GM19238 (cell line): ENCODE data around the gene MAT2B.
"Not testable (repeated sequence)": the region's sequence is repeated elsewhere in the genome, so short reads cannot be mapped to it uniquely, and the experiment has no call there.

Source experiments
- DNase-seq: peaks from one replicate; pipeline ENCODE4 v3.0.0; 2011; ENCODE audit warnings: low spot score; ENCODE audit not compliant: insufficient read length

MAT2B gene

DNA sequence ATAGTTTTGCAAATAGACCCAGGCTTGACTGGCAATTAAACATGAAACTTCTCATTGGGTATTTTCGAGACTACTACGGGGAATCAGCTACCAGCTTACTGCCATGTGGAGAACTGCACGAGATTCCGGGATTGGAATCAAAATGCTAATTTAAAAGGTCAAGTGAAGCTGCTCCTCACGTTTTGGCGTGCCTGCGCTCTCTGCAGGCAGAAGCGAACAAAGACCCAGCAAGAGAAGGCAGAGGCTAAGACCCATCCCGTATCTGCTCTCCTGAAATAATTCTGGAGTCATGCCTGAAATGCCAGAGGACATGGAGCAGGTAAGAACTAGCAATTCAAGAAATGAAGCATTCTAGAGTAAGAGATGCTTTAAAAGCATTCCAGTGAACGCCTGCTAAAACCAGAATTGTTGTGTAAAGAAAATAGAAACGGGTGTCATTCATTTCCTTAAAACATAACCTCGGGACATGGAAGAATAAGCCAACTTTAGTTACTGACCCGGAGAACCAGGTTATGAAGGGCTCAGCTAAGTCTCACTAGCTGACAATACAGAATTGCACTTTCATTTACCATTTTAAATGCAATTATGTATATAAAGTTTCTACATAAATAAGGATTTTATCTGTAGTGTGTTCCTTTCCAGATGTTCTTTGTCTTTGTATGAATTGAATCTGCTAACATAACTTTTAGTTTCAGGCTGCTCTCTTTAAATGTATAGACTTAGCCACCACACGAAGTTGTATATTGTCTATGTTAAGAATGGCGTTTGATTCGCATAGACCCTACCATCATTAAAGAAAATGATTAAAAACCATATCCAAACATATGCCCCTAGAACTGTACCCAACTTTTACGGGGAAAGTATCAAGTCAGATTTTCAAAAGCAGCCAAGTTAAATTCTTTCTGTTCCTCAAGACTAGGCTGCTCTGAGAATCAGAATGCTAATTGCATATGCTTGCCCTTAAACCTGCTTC lies 2.0 kb upstream of the MAT2B start:
- no peak for DNase-seq

DNA sequence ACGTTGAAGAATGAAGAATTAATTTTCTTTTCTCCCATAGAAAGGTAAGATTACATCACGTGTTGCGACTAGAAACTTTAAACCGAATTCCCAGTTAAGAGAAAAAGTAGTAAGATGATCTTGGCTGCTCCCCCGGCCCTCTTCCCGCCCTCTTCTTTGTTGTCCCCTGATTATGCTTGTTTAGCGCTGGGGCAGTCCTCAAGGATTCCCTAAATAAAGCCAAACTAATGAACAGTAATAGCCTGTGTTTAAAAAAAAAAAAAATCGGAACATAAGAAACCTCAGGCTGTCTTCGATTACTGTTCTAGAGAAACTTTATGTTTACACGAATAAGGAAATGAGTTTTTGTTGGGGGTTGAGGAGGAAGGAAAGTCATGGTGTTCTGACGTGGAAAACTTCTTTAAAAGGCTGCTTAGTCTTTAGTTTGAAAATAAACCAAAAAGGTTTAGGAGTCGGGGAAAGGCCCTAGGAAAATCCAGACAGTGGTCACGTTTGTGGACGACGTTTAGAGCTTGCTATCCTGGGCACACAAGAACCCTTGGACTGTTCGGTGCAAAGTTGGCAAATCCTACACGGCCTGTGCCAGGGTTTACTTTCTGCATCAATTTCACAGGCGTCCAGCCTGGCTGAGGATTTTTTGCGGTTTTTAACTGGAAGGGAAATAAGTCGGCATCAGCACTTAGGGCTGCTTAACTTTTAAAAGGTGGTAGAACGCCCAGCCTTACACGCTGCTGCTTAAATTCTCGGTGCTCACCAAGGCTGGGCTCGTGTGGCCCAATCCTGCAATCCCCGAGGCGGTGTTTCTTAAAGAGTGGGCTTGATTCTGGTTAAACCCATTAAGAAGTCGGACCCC lies 1.1 kb upstream of the MAT2B start:
- DNase-seq: no peak

GRCh38 chr5:163505049-163505367 lies 411 bp upstream of the MAT2B start:
- DNase-seq: no peak

DNA sequence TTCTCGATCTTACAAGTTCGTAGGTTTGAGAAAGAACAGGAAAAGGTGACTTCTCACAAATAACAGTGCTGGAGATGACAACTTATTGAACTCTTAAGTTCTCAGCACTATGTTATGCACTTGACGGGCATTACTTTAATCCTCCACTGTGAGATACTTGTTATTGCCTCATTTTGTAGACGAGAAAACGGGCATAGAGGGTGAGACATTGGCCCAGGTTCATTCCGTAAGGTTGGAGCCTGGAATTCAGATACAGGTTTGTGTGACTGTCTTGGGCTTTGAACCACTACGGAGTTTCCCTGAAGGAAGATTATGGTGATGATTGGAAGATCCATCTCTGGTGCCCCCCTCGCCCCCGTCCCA lies 657 bp downstream of the MAT2B start:
- no peak for DNase-seq

- DNase-seq: no peak
Observed at GRCh38 chr5:163506726-163507125, 1.3 kb downstream of the MAT2B start.

GRCh38 chr5:163508753-163509152 lies 3.3 kb downstream of the MAT2B start:
- DNase-seq: no peak

GRCh38 chr5:163509291-163509951 lies 4.0 kb downstream of the MAT2B start:
- no peak for DNase-seq

- DNase-seq: no peak
Observed at GRCh38 chr5:163512526-163512925, 7.1 kb downstream of the MAT2B start.

GRCh38 chr5:163525096-163525495 lies 19.7 kb downstream of the MAT2B start:
- DNase-seq: no peak

GRCh38 chr5:163529698-163530097 lies 24.3 kb downstream of the MAT2B start:
- DNase-seq: no peak

- DNase-seq: no peak
Observed at GRCh38 chr5:163531272-163531671, 25.9 kb downstream of the MAT2B start.

DNA sequence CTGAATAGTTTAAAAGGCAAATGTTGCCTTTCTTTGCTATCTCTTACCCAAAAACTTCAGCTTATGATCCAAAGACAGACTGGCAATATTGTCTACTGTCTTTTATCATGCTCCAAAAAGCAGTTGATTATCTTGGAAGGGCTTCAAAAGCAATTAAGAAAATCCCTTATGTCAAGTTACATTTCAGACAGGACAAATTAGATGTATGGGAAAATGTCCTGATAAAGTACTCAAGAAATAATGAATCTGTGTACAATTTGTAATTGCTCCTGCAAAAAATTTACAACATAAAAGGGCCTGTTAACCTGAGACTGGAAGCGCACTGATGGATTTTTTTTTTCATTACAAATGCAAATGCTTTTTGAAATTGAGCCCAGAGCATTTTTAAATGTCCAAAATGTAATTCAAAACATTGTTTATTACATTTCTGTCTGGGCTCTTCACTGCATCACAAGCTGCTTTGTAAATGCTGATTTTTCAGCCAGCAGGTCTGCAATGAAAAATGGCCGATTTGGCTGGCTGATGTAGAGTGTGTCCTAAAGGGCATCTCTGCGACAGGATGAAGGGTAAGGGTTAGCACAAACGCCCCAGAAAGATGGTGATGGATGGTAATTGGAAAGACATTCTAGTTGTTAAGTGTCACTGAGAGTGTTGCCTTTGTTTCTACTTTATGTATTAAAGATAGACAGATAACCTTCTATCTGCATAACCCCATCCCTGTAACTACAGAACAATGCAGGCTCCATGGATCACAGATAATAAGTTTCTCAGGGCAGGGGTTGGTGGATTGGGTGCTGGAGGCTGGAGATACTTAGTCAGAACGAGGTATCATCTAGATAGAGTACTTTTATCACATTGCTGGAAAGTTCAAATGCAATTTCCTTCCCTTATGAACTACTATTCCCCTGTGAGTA lies 27.0 kb downstream of the MAT2B start:
- DNase-seq: no peak

DNA sequence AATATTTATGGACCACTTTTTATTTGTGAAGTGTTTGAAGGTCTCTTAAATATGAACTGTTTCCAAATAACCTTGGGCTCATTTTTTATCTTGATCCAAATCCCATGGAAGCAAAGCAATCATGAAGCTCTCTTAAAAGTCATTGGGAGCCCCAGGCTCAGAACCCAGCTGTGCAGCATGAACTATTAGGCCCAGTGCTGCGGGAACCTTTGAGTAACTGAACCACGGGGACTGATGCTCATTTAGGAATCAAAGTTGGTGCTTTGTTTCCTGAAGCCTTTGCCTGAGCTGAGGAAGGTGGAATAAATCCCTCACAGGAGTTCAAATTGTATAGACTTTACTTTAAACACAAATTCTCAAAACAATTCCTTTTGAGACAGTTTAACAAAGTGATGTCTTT lies 27.8 kb downstream of the MAT2B start:
- no peak for DNase-seq

DNA sequence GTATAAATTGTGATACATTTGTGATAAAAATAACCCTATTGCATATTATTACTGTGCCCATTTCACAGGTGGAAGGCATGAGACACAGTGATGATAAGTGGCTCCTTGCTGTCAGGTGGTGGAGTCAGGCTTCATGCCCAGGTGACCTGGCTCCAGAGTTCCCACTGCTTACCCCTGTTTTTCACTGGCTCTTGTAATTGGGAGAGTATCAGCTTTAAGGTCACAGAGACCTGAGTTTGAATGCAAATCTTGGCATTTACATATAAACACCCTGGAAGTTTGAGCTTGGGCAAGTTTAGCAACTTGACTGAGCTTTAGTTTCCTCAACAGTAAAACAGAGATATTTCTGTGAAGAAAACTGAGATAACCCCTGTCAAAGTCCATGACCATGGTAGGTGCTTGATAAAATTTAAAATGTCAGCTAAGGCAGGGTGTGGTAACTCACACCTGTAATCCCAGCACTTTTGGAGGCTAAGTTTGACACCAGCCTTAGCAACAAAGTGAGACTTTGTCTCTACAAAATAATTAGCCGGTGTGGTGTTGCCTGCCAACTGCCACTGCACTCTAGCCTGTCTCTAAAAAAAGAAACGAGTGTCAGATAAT lies 29.2 kb downstream of the MAT2B start:
- DNase-seq: no peak

- no peak for DNase-seq
Observed at GRCh38 chr5:163535290-163535689, 29.9 kb downstream of the MAT2B start.

- not testable (repeated sequence) for DNase-seq
Observed at GRCh38 chr5:163536442-163536841, 31.0 kb downstream of the MAT2B start.

DNA sequence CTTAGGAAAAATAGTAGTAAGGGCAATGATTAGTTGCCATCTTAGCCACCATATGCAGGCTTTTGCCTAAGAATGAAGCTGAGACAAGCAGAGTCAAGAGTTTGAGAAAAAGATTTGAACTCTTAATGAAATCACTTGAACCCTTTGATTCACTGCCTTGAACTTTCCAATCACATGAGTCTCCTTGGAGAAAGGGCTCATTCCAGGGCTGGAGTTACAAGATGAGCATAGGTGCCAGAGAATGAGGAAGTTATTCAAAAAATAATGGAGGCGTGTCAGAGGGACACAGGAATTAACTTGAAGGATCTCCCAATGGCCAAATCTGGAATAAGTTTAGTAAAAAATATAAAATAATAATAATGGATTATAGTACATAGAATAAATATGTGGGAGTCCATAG lies 35.3 kb downstream of the MAT2B start:
- DNase-seq: no peak

DNA sequence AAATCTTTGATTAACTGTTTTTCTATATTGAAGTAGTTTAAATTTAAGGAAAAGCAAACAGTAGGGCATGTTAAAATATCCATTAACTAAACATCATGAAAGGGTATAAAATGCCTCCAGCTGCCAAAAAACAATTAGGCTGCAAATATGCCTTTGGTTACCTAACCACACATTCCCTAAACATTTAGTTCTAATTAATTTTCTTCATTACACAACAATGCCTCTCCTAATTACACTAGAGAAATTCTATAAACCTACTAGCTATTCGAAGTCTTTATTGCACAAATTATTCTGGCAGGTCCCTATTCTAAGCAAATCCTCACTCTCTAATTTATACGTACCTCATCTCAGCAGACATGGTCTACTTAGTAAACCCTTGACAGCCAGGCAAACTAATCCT lies 37.4 kb downstream of the MAT2B start:
- no peak for DNase-seq

DNA sequence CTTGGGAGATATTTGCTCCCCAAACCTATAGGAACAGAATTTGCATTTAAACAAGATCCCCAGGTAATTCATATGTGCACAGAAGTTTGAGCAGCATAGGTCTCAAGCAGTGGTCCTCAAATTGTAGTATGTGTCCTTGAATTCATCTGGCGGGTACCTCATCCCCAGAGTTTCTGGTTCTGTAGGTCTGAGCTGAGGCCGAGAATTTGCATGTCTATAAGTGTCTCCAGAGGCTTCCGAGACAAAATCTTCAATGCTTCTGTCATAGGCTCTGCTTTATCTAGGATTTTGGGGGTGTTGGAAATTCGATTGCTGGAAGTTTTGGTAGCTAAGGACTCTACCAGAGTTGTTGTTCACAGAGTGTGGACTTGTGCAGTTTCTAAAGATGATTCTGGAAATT lies 38.6 kb downstream of the MAT2B start:
- DNase-seq: no peak

GRCh38 chr5:163544836-163545235 lies 39.4 kb downstream of the MAT2B start:
- DNase-seq: no peak

- no peak for DNase-seq
Observed at GRCh38 chr5:163548649-163549048, 43.2 kb downstream of the MAT2B start.
